HEK293 (cell line): ENCODE data around the gene ABHD10.

Experiments used
- CTCF ChIA-PET: fragments of 350-600 bp; formaldehyde crosslinking; extraction: SDS; loops from one replicate; lab custom pipeline; 2021; ENCODE audit warnings: antibody characterized with exemption; lab: Yijun Ruan, JAX
- POLR2A ChIA-PET: fragments of 300-600 bp; formaldehyde crosslinking; extraction: SDS; loops from one replicate; lab custom pipeline; 2020; ENCODE audit warnings: antibody characterized with exemption, inconsistent platforms; lab: Yijun Ruan, JAX
- H3K27ac ChIP-seq: fragments of 200-500 bp; sonication (Bioruptor generic); 2 replicates; pipeline ENCODE4 v1.5.1; 2014; ENCODE audit warnings: low read depth, low read length, control low read depth, inconsistent platforms; ENCODE audit errors: extremely low read depth
- H3K36me3 ChIP-seq, 2 experiments: fragments of 200-500 bp in 1 of 2; sonication (Bioruptor generic) in 1 of 2; 1 replicate in 1 of 2; 2 replicates in 1 of 2; pipeline ENCODE4 v1.5.1; 2014 to 2017; ENCODE audit warnings: inconsistent platforms in 2 of 2, low read length in 2 of 2; ENCODE audit not compliant: control insufficient read depth in 2 of 2, insufficient read depth in 1 of 2
- H3K4me1 ChIP-seq: fragments of 200-500 bp; sonication (Bioruptor generic); 2 replicates; pipeline ENCODE4 v1.5.1; 2014; ENCODE audit warnings: mild to moderate bottlenecking, low read length, inconsistent platforms; ENCODE audit not compliant: control insufficient read depth, insufficient read depth
- H3K4me3 ChIP-seq: 2 replicates; pipeline ENCODE4 v1.5.1; 2011; ENCODE audit warnings: low read depth, mild to moderate bottlenecking, control low read depth, low read length, moderate library complexity
- H3K9me3 ChIP-seq: fragments of 200-500 bp; sonication (Bioruptor generic); 2 replicates; pipeline ENCODE4 v1.5.1; 2014; ENCODE audit warnings: low read depth, low read length, inconsistent platforms; ENCODE audit not compliant: control insufficient read depth, insufficient read depth
- HOXD13 ChIP-seq: sonication (generic); formaldehyde crosslinking; IDR thresholded peaks from 2 replicates; pipeline ENCODE4 v1.8.0; 2022; ENCODE audit warnings: missing genetic modification reagents, borderline replicate concordance
- PRDM1 ChIP-seq: fragments of 450-650 bp; formaldehyde crosslinking; IDR thresholded peaks from 2 replicates; pipeline ENCODE4; 2016; ENCODE audit warnings: missing biosample characterization, missing genetic modification characterization
- TRIM28 ChIP-seq: IDR thresholded peaks from 2 replicates; pipeline ENCODE4 v1.6.1; 2011; ENCODE audit warnings: low read length, control low read depth, borderline replicate concordance
- YY1 ChIP-seq: fragments of 450-650 bp; formaldehyde crosslinking; IDR thresholded peaks from 2 replicates; pipeline ENCODE4 v1.5.1; 2018; ENCODE audit warnings: missing biosample characterization, missing genetic modification characterization
- ZBTB20 ChIP-seq: fragments of 450-650 bp; formaldehyde crosslinking; IDR thresholded peaks from 2 replicates; pipeline ENCODE4 v1.5.1; 2016; ENCODE audit warnings: missing biosample characterization, missing genetic modification characterization
- ZNF112 ChIP-seq: fragments of 450-650 bp; formaldehyde crosslinking; IDR thresholded peaks from 2 replicates; pipeline ENCODE4 v1.5.0; 2017; ENCODE audit warnings: missing biosample characterization, missing genetic modification characterization
- ZNF148 ChIP-seq: fragments of 450-650 bp; formaldehyde crosslinking; IDR thresholded peaks from 2 replicates; pipeline ENCODE4 v1.5.0; 2017; ENCODE audit warnings: missing biosample characterization, missing genetic modification characterization, borderline replicate concordance
- ZNF19 ChIP-seq: fragments of 450-650 bp; formaldehyde crosslinking; IDR thresholded peaks from 2 replicates; pipeline ENCODE4; 2016; ENCODE audit warnings: missing biosample characterization, missing genetic modification characterization, low read depth
- ZNF214 ChIP-seq: fragments of 450-650 bp; formaldehyde crosslinking; IDR thresholded peaks from 2 replicates; pipeline ENCODE4 v1.5.1; 2017; ENCODE audit warnings: missing biosample characterization, mild to moderate bottlenecking, missing genetic modification characterization, borderline replicate concordance
- ZNF221 ChIP-seq: fragments of 450-650 bp; formaldehyde crosslinking; IDR thresholded peaks from 2 replicates; pipeline ENCODE4 v1.5.1; 2017; ENCODE audit warnings: missing biosample characterization, missing genetic modification characterization, borderline replicate concordance
- ZNF24 ChIP-seq: fragments of 450-650 bp; formaldehyde crosslinking; IDR thresholded peaks from 2 replicates; pipeline ENCODE4 v1.5.1; 2016; ENCODE audit warnings: missing biosample characterization, missing genetic modification characterization
- ZNF362 ChIP-seq: fragments of 450-650 bp; formaldehyde crosslinking; IDR thresholded peaks from 2 replicates; pipeline ENCODE4 v1.5.1; 2016; ENCODE audit warnings: missing biosample characterization, missing genetic modification characterization
- ZNF404 ChIP-seq: fragments of 450-650 bp; formaldehyde crosslinking; IDR thresholded peaks from 2 replicates; pipeline ENCODE4 v1.5.1; 2017; ENCODE audit warnings: missing biosample characterization, missing genetic modification characterization
- ZNF549 ChIP-seq: fragments of 450-650 bp; IDR thresholded peaks from 2 replicates; pipeline ENCODE4 v1.5.1; 2018; ENCODE audit warnings: missing biosample characterization, missing genetic modification characterization, mild to moderate bottlenecking, inconsistent platforms, moderate library complexity
- ZNF560 ChIP-seq: fragments of 450-650 bp; formaldehyde crosslinking; IDR thresholded peaks from 2 replicates; pipeline ENCODE4 v1.5.1; 2017; ENCODE audit warnings: missing biosample characterization, missing genetic modification characterization, borderline replicate concordance
- ZNF707 ChIP-seq: fragments of 450-650 bp; formaldehyde crosslinking; IDR thresholded peaks from 2 replicates; pipeline ENCODE4 v1.5.1; 2016; ENCODE audit warnings: missing biosample characterization, missing genetic modification characterization
- ZNF792 ChIP-seq: fragments of 450-650 bp; formaldehyde crosslinking; IDR thresholded peaks from 2 replicates; pipeline ENCODE4 v1.5.1; 2016; ENCODE audit warnings: missing biosample characterization, missing genetic modification characterization
- ZSCAN23 ChIP-seq: fragments of 450-650 bp; formaldehyde crosslinking; IDR thresholded peaks from 2 replicates; pipeline ENCODE4 v1.5.1; 2016; ENCODE audit warnings: missing biosample characterization, missing genetic modification characterization
- TF ChIP-seq, protein P1 (sequence below): fragments of 450-650 bp; formaldehyde crosslinking; IDR thresholded peaks from 2 replicates; pipeline ENCODE4 v1.5.1; 2016; ENCODE audit warnings: missing biosample characterization, missing genetic modification characterization
- TF ChIP-seq, protein P2 (sequence below): fragments of 450-650 bp; formaldehyde crosslinking; IDR thresholded peaks from 2 replicates; pipeline ENCODE4 v1.5.1; 2016; ENCODE audit warnings: missing biosample characterization, missing genetic modification characterization

The ABHD10 gene

DNA sequence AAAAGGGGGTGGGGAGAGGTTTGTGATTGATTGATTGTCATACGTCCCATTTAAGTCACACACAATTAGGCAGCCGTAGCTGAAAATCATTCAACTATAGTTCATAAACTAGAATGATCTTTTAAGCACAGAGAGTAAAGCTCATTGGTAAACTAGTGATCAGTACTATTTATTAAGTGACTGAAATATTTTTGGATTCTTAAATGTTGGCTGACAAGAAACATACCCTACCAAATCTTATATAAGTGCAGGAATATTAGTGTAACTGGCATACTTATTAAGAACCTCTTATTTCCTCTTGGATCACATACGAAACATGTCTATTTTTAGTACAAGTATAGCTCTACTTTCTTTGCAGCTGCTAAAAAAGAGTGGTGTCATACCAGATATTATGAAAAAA lies 8.4 kb upstream of the ABHD10 start:
- no peaks in the 10 kb centered on the region for H3K4me1 ChIP-seq
- TF ChIP-seq ZNF19 (tag by site-specific recombination) (no peak), ZSCAN23 (tag by site-specific recombination) (no peak), ZNF221 (tag by site-specific recombination) (no peak), ZNF707 (no peak), HOXD13 (CRISPR knock-in tag) (no peak), ZNF404 (no peak), ZNF148 (tag by site-specific recombination) (no peak), PRDM1 (tag by site-specific recombination) (no peak), ZNF214 (tag by site-specific recombination) (no peak), ZNF24 (no peak), ZNF362 (tag by site-specific recombination) (no peak), ZNF792 (tag by site-specific recombination) (no peak), ZNF549 (tag by site-specific recombination) (no peak), YY1 (tag by site-specific recombination) (no peak), ZNF112 (tag by site-specific recombination) (no peak), ZNF560 (no peak)
- TF ChIP-seq, protein P1, sequence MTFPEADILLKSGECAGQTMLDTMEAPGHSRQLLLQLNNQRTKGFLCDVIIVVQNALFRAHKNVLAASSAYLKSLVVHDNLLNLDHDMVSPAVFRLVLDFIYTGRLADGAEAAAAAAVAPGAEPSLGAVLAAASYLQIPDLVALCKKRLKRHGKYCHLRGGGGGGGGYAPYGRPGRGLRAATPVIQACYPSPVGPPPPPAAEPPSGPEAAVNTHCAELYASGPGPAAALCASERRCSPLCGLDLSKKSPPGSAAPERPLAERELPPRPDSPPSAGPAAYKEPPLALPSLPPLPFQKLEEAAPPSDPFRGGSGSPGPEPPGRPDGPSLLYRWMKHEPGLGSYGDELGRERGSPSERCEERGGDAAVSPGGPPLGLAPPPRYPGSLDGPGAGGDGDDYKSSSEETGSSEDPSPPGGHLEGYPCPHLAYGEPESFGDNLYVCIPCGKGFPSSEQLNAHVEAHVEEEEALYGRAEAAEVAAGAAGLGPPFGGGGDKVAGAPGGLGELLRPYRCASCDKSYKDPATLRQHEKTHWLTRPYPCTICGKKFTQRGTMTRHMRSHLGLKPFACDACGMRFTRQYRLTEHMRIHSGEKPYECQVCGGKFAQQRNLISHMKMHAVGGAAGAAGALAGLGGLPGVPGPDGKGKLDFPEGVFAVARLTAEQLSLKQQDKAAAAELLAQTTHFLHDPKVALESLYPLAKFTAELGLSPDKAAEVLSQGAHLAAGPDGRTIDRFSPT (tag by site-specific recombination) = no peak
- TF ChIP-seq, protein P2, sequence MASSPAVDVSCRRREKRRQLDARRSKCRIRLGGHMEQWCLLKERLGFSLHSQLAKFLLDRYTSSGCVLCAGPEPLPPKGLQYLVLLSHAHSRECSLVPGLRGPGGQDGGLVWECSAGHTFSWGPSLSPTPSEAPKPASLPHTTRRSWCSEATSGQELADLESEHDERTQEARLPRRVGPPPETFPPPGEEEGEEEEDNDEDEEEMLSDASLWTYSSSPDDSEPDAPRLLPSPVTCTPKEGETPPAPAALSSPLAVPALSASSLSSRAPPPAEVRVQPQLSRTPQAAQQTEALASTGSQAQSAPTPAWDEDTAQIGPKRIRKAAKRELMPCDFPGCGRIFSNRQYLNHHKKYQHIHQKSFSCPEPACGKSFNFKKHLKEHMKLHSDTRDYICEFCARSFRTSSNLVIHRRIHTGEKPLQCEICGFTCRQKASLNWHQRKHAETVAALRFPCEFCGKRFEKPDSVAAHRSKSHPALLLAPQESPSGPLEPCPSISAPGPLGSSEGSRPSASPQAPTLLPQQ (tag by site-specific recombination) = no peak
- ChIA-PET POLR2A (interaction anchor here (0.7 to 1.2 kb wide), 2 partner anchors 8 to 13 kb away, joined by 3 read pairs; partner anchors contain the start of gene ABHD10), CTCF (interaction anchor here (0.7 to 6.0 kb wide), 2 partner anchors 208 to 253 kb away, joined by 3 to 107 read pairs; no protein-coding TSS in a partner anchor)
- H3K36me3 ChIP-seq = no peaks in the 10 kb centered on the region
- no peaks in the 10 kb centered on the region for H3K9me3 ChIP-seq
- no peak overlapping the region for H3K4me3 ChIP-seq
- H3K27ac ChIP-seq = no peak overlapping the region

GRCh38 chr3:111971533-111972130 lies 7.2 kb upstream of the ABHD10 start:
- ChIA-PET POLR2A (no interaction called here), CTCF (interaction anchor here (0.6 to 6.0 kb wide), 4 partner anchors 11 to 254 kb away, joined by 3 to 107 read pairs (median 3); no protein-coding TSS in a partner anchor)
- Histone ChIP-seq H3K4me1 (no peaks in the 10 kb centered on the region), H3K9me3 (no peaks in the 10 kb centered on the region), H3K4me3 (no peak overlapping the region), H3K27ac (no peak overlapping the region), H3K36me3 (no peaks in the 10 kb centered on the region)
- TF ChIP-seq, protein P1 (tag by site-specific recombination) = no peak
- TF ChIP-seq TRIM28 (0 out of 2 replicates have a peak, but pooled peaks have one; percentile 36), ZBTB20 (tag by site-specific recombination) (peak; percentile 72)
